T47D (cell line): ENCODE data around the gene PDCD5.
"Not testable (repeated sequence)": the region's sequence is repeated elsewhere in the genome, so short reads cannot be mapped to it uniquely, and the experiment has no call there.

ENCODE experiments used
- DNase-seq, 2 experiments: peaks; one replicate each; pipeline versions ENCODE4 v3.0.0 to v3.0.0-alpha.2; 2011 to 2012; ENCODE audit warnings: low read depth in 1 of 2, low spot score in 1 of 2
- JUND ChIP-seq: IDR thresholded peaks from 2 replicates; pipeline ENCODE4 v1.6.1; 2012; ENCODE audit warnings: low read depth
- in situ Hi-C: cut with HindIII; loops from 2 replicates; pipeline ENCODE4 v1.10.0; 2016; ENCODE audit warnings: low sequenced_read_pairs, low pct_unique_long_range_greater_than_20kb

The PDCD5 gene

GRCh38 chr19:32580901-32581704, at the start of gene PDCD5:
PDCD5 (plus strand) TSS chr19:32581190; CDS start chr19:32581262, 72 bp downstream.
- in situ Hi-C loops, result no loop called here
- DNase-seq, result peak; percentile 90 to 94
- TF ChIP-seq JUND, result no peak

- DNase-seq, result no peak
- no peak for TF ChIP-seq JUND
- in situ Hi-C loops, result no loop called here
Observed at GRCh38 chr19:32532233-32532632, 48.8 kb upstream of the PDCD5 start.

GRCh38 chr19:32537580-32537979, 43.4 kb upstream of the PDCD5 start:
- in situ Hi-C loops, result no loop called here
- TF ChIP-seq JUND, result no peak
- DNase-seq, result no peak

- in situ Hi-C loops, result no loop called here
- TF ChIP-seq JUND, result no peak
- DNase-seq, result no peak
Observed at GRCh38 chr19:32539240-32539916, 41.6 kb upstream of the PDCD5 start.

- in situ Hi-C loops, result no loop called here
- DNase-seq, result no peak
- TF ChIP-seq JUND, result no peak
Observed at GRCh38 chr19:32540621-32541020, 40.4 kb upstream of the PDCD5 start.

GRCh38 chr19:32541376-32541775, 39.6 kb upstream of the PDCD5 start:
- DNase-seq, in situ Hi-C loops: not testable (repeated sequence)

- in situ Hi-C loops, result no loop called here
Observed at GRCh38 chr19:32542477-32543108, 38.4 kb upstream of the PDCD5 start.

GRCh38 chr19:32543115-32543900, 37.7 kb upstream of the PDCD5 start:
- no peak for DNase-seq
- TF ChIP-seq JUND, result no peak
- in situ Hi-C loops, result no loop called here

More at GRCh38 chr19:32542477-32543108, 38.4 kb upstream of the PDCD5 start:
- no peak for TF ChIP-seq JUND
- DNase-seq, result no peak

- in situ Hi-C loops, result no loop called here
- DNase-seq, result no peak
- no peak for TF ChIP-seq JUND
Observed at GRCh38 chr19:32544917-32545316, 36.1 kb upstream of the PDCD5 start.

GRCh38 chr19:32550666-32551065, 30.3 kb upstream of the PDCD5 start:
- DNase-seq, result no peak
- no peak for TF ChIP-seq JUND
- in situ Hi-C loops, result no loop called here

- no peak for DNase-seq
- in situ Hi-C loops, result no loop called here
- TF ChIP-seq JUND, result no peak
Observed at GRCh38 chr19:32555786-32556185, 25.2 kb upstream of the PDCD5 start.

GRCh38 chr19:32558607-32559228, 22.3 kb upstream of the PDCD5 start:
- in situ Hi-C loops, result no loop called here

More at GRCh38 chr19:32558607-32559228, 22.3 kb upstream of the PDCD5 start:
- no peak for DNase-seq
- TF ChIP-seq JUND, result no peak
